ENCODE results near the gene PARD6G.

- TF ChIP-seq CTCF (conservative IDR thresholded peaks at IDR 0.05 in 1 of 2, IDR thresholded peaks at IDR 0.05 in 1 of 2; ENCODE audit: low read depth in 1 of 2, low read length in 2 of 2) (no peak), EZH2 (IDR thresholded peaks at IDR 0.05; ENCODE audit: low read length, missing control alignments) (no peak)
Measured at GRCh38 chr18:80202264-80202998, 44.9 kb downstream of the PARD6G start.

Measured in fibroblast of lung (primary cell).